Stimulated activated naive CD8-positive, alpha-beta T cell treated with anti-CD3 and anti-CD28 coated beads, Interleukin-15, amount 100 ng/mL, for 72 hours (primary cell): ENCODE measurements around the gene FRMPD1.
"Not testable (repeated sequence)": the region's sequence is repeated elsewhere in the genome, so short reads cannot be mapped to it uniquely, and the experiment has no call there.

Experiments
- ATAC-seq: fragments of 150-1000 bp; cut with Tn5 transposase; 2 replicates; pipeline ENCODE4 v1.10.0; 2021; ENCODE audit warnings: mild to moderate bottlenecking, moderate library complexity
- DNase-seq, 2 donors: peaks; one replicate each; pipeline ENCODE4 v3.0.0; 2021 to 2022
- H3K27ac Mint-ChIP-seq, 2 donors: one replicate each; pipeline ENCODE4 v1.8.0; 2022; ENCODE audit warnings: mild to moderate bottlenecking in 2 of 2, mixed read lengths in 2 of 2, moderate library complexity in 2 of 2
- H3K27me3 Mint-ChIP-seq: one replicate; pipeline ENCODE4 v1.8.0; 2022; ENCODE audit warnings: mixed read lengths
- H3K4me1 Mint-ChIP-seq: one replicate; pipeline ENCODE4 v1.8.0; 2022; ENCODE audit warnings: mild to moderate bottlenecking, mixed read lengths
- H3K4me3 Mint-ChIP-seq, 2 donors: one replicate each; pipeline ENCODE4 v1.8.0; 2022; ENCODE audit warnings: mild to moderate bottlenecking in 2 of 2, mixed read lengths in 2 of 2, moderate library complexity in 1 of 2
- H3K9me3 Mint-ChIP-seq, 2 donors: one replicate each; pipeline ENCODE4 v1.8.0; 2022; ENCODE audit warnings: mixed read lengths in 2 of 2

Gene FRMPD1

DNA sequence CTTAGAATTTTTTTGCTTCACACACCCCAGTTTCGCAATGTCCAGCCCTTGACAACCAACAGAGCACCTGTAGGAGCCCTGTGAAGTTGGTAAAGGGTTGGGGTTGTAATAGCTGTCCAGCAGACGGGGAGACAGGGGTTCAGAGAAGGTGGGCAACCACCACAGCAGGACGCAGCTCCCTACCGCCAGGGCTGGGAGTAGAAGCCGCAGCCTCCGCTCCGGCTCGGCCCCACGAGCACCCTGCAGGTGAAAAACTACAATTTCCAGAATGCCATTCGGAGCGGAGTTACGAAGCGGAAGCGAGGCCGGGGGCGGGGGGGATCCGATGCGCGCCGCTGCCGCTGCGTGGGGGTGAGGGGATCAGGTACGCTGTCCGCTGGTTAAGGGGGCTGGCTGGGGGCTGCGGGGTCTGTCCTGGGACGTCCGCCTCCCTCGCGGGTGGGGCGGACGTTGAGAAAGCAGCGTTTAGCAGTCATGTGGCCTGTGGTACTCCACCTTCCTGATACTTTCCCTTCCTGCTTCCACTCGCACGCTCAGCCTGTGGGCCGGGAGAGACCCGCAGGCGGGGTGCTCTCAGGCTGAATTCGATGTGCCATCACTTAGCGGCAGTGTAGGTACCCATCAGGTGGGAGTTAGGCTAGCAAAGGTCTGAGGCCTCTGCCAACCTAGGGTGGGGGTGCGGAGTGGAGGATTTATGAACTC lies 102.9 kb downstream of the FRMPD1 start, which contains the start of gene TRMT10B:
Gene TRMT10B (plus strand): TSS at position 317 of the 702 bp plus-strand sequence. CDS start 8,127 bp downstream, outside the sequence.
- H3K9me3 Mint-ChIP-seq, result peaks cover 0 to 3% of the 10 kb centered on the region in 2 donors
- peaks cover 32% of the 10 kb centered on the region for H3K4me1 Mint-ChIP-seq
- ATAC-seq (peak; percentile 89), DNase-seq (peak; percentile 66 to 69)
- H3K27me3 Mint-ChIP-seq, result no peaks in the 10 kb centered on the region
- peak within 1 kb of the TSS; percentile 96 to 97 for H3K27ac Mint-ChIP-seq
- H3K4me3 Mint-ChIP-seq, result peak within 1 kb of the TSS; percentile 83 to 92

DNA sequence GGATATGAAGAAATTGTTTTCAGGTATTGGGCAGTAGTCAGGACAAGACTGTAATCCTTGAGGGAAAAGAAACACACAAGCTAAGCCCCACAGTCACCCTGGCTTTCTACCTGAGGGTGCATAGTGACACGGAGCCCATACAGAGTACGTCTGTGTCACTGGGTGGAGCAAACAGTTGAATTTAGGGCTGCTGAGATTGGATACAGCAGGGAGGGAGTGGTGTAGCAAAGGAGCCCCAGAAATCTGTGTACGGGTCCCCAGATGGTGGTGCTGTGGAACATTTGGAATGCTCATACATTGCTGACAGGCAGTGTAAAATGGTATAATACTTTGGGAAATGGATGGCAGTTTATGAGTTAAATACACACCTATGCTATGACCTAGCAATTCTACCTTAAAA lies 108.0 kb downstream of the FRMPD1 start:
- DNase-seq, result no peak
- no peak overlapping the region for H3K27ac Mint-ChIP-seq
- no peak for ATAC-seq
- no peak overlapping the region for H3K4me3 Mint-ChIP-seq
- no peaks in the 10 kb centered on the region for H3K27me3 Mint-ChIP-seq
- H3K9me3 Mint-ChIP-seq, result no peaks in the 10 kb centered on the region
- peaks cover 33% of the 10 kb centered on the region for H3K4me1 Mint-ChIP-seq

DNA sequence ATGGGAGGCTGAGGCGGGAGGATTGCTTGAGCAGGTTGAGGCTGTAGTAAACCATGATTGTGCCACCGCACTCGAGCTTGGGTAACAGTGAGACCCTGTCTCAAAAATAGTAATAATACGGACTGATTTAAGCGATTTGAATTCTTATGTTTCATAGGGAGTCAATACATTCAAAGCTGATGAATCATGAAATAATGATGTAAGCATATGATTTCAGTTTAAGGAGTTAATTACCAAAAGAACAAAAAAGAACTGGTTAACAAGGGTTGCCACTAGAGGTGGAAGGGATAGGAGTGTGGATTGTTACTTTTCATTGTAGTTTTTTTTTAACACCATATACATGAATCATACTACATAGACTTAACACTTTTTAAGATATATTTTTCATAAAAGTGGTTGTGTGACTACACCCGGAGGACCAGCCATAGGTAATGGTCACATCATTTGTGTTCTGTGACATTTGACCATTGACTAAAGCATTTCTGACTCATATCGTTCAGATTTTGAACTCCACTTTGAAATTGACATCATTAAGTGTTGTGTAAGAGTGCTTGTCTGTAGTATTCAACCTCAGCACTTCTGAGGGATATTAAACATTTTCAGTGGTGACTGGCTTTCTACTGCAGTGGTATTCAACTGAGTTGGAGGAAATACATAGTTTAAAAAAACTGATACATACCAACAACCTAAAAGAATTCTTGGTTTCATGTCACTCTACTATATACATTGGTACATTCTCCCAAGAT lies 109.8 kb downstream of the FRMPD1 start:
- peak overlapping the region in 1 of 2 donors; percentile 2 for H3K27ac Mint-ChIP-seq
- DNase-seq, result no peak
- no peaks in the 10 kb centered on the region for H3K9me3 Mint-ChIP-seq
- peaks cover 17% of the 10 kb centered on the region for H3K4me1 Mint-ChIP-seq
- H3K4me3 Mint-ChIP-seq, result no peak overlapping the region
- no peak for ATAC-seq
- H3K27me3 Mint-ChIP-seq, result no peaks in the 10 kb centered on the region

DNA sequence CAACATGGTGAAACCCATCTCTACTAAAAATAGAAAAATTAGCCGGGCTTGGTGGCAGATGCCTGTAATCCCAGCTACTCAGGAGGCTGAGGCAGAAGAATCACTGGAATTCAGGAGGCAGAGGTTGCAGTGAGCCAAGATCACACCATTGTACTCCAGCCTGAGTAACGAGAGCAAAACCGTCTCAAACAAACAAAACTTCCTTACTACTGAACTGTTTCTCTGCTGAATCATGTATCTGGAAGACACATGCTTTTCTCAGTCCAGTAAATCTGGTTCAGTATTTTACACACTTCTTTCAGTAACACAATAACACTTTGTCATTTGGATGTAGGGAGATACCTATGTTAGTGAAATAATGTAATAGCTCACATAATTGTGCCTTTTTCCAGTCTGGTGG lies 110.8 kb downstream of the FRMPD1 start:
- H3K4me1 Mint-ChIP-seq, result peaks cover 9% of the 10 kb centered on the region
- no peak for ATAC-seq
- no peaks in the 10 kb centered on the region for H3K9me3 Mint-ChIP-seq
- no peak overlapping the region for H3K4me3 Mint-ChIP-seq
- H3K27me3 Mint-ChIP-seq, result no peaks in the 10 kb centered on the region
- no peak for DNase-seq
- no peak overlapping the region for H3K27ac Mint-ChIP-seq

DNA sequence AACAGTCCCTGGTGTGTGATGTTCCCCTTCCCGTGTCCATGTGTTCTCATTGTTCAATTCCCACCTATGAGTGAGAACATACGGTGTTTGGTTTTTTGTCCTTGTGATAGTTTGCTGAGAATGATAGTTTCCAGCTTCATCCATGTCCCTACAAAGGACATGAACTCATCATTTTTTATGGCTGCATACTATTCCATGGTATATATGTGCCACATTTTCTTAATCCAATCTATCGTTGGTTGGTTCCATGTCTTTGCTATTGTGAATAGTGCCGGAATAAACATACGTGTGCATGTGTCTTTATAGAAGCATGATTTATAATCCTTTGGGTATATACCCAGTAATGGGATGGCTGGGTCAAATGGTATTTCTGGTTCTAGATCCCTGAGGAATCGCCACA lies 114.5 kb downstream of the FRMPD1 start:
- not testable (repeated sequence) for H3K4me1 Mint-ChIP-seq, H3K4me3 Mint-ChIP-seq, H3K27me3 Mint-ChIP-seq, H3K9me3 Mint-ChIP-seq, DNase-seq, ATAC-seq, H3K27ac Mint-ChIP-seq

DNA sequence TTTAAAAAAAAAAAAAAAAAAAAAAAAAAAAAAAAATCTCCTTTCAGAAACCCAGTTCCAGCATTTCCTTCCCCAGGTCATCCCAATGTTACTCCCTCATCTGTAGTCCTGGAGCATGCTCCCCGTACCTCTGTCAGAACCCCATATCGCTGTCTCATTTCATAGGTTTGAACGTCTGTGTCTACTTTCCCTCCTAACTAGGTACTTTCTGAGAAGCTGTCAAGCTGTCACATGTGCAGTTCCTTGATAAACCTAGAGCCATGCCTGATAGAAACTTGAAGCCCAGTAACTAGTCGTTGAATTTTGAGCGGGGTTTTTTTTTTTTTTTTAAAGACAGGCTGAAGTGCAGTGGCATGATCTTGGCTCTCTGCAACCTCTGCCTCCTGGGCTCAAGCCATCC lies 118.6 kb downstream of the FRMPD1 start:
- Mint-ChIP-seq H3K4me3 (no peak overlapping the region), H3K27ac (no peak overlapping the region), H3K27me3 (no peaks in the 10 kb centered on the region), H3K9me3 (no peaks in the 10 kb centered on the region), H3K4me1 (no peaks in the 10 kb centered on the region)
- ATAC-seq, result no peak
- DNase-seq, result no peak

DNA sequence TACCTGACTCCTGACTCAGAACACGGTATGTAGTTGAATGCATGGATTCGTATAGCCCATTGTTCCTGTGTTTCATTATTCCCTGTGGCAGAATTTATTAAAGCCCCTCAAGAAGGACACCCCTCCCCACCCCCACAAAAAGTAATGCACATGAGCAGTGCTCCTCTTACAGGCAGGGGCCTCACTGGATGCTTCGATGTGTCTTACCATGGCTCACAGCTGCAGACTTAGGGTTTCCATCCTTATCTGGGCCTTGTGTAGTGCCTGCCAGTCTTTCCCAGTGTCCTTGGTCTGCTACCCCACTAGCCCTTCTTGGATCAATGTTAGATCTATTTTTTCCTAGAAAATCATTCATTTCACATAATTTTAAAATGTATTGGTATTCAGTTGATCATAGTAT lies 119.2 kb downstream of the FRMPD1 start:
- H3K4me1 Mint-ChIP-seq, result no peaks in the 10 kb centered on the region
- ATAC-seq (no peak), DNase-seq (no peak)
- no peaks in the 10 kb centered on the region for H3K27me3 Mint-ChIP-seq
- no peak overlapping the region for H3K27ac Mint-ChIP-seq
- no peaks in the 10 kb centered on the region for H3K9me3 Mint-ChIP-seq
- H3K4me3 Mint-ChIP-seq, result no peak overlapping the region

DNA sequence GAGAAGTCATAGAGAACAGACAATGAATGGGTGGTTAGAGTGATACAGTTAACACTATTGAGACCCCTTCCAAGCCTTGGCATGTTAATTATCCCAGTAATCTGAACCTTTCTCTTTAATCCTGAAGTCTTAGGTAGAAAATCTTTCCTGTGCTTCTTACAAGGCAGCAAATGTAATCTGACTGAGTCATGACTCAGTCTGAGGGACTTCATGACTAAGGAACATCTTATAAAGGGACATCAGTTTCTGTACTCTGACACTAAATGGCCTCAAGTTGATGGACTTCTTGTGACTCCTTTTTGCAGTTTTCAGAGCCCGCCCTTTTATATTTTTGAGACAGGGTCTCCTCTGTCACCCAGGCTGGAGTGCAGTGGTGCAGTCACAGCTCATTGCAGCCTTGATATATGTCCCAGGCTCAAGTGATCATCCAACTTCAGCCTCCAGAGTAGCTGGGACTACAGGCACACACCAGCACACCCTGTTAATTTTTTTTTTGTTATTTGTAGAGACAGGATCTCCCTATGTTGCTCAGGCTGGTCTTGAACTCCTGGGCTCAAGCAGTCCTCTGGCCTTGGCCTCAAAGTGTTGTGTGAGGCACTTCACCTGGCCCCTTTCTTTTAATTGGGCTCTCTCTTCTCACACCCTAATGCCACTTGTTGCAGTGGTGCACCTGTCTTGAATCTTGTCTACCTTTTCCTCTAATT lies 124.6 kb downstream of the FRMPD1 start:
- Mint-ChIP-seq H3K9me3 (no peaks in the 10 kb centered on the region), H3K27me3 (no peaks in the 10 kb centered on the region), H3K27ac (peak overlapping the region; percentile 20 to 55), H3K4me1 (peaks cover 4% of the 10 kb centered on the region), H3K4me3 (no peak overlapping the region)
- DNase-seq, result no peak
- ATAC-seq, result no peak

DNA sequence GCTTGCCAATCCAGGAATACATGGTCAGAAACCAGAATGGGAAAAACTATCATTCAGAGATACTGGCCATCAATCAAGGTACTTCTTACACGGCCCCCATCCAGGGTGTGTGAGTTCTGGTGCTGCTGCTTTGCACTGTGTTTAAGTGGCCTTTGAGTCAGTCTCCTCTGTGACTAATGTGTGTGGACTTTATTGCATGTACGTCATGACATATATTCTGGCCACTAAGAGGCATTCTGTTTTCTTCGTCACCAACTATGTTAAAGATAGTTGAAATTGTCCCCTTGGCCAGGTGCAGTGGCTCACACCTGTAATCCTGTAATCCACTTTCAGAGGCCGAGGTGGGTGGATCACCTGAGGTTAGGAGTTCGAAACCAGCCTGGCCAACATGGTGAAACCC lies 125.6 kb downstream of the FRMPD1 start:
- DNase-seq (no peak), ATAC-seq (no peak)
- H3K27me3 Mint-ChIP-seq, result no peaks in the 10 kb centered on the region
- peaks cover 7% of the 10 kb centered on the region for H3K4me1 Mint-ChIP-seq
- H3K27ac Mint-ChIP-seq, result no peak overlapping the region
- H3K9me3 Mint-ChIP-seq, result no peaks in the 10 kb centered on the region
- no peak overlapping the region for H3K4me3 Mint-ChIP-seq

DNA sequence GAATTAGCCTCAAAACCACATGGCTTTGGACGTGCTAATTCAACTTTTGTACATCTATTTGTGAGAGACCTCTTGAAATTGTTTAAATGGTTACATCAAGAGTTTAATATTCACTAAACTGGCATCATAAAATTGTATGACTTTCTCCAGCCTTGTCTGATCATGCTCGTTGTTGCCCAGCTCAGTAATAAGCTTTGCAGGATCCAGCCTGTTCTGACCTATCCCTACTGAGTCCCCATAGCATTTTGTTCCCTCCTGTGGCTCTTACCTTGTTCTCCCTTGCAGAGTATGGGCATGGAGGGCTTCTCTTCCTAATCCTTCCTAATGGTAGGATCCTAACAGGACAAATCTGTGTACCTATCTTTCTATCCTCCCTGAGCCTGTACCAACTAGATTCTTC lies 127.8 kb downstream of the FRMPD1 start:
- H3K4me1 Mint-ChIP-seq, result peaks cover 28% of the 10 kb centered on the region
- DNase-seq (no peak), ATAC-seq (no peak)
- H3K9me3 Mint-ChIP-seq, result no peaks in the 10 kb centered on the region
- no peaks in the 10 kb centered on the region for H3K27me3 Mint-ChIP-seq
- no peak overlapping the region for H3K4me3 Mint-ChIP-seq
- H3K27ac Mint-ChIP-seq, result no peak overlapping the region

DNA sequence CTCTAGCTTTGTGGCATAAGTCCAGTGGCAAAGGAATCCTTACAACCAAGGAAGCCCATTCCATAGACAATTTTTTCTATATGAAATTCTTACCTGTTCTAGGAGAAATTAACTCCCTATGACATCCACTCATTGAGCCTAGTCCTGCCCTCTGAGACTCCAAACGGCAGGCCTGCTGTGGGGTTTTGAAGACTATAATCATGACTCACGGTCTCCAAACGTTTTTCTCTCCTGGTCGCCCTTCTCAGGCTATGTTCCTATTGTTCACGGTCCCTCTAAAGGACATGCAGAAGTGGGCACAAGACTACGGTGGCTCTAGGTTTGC lies 133.5 kb downstream of the FRMPD1 start:
- H3K27ac Mint-ChIP-seq, result peak overlapping the region; percentile 99 to 100
- peak overlapping the region; percentile 97 to 99 for H3K4me3 Mint-ChIP-seq
- ATAC-seq (peak; percentile 8), DNase-seq (no peak)
- no peaks in the 10 kb centered on the region for H3K9me3 Mint-ChIP-seq
- no peaks in the 10 kb centered on the region for H3K27me3 Mint-ChIP-seq
- H3K4me1 Mint-ChIP-seq, result peaks cover 52% of the 10 kb centered on the region

DNA sequence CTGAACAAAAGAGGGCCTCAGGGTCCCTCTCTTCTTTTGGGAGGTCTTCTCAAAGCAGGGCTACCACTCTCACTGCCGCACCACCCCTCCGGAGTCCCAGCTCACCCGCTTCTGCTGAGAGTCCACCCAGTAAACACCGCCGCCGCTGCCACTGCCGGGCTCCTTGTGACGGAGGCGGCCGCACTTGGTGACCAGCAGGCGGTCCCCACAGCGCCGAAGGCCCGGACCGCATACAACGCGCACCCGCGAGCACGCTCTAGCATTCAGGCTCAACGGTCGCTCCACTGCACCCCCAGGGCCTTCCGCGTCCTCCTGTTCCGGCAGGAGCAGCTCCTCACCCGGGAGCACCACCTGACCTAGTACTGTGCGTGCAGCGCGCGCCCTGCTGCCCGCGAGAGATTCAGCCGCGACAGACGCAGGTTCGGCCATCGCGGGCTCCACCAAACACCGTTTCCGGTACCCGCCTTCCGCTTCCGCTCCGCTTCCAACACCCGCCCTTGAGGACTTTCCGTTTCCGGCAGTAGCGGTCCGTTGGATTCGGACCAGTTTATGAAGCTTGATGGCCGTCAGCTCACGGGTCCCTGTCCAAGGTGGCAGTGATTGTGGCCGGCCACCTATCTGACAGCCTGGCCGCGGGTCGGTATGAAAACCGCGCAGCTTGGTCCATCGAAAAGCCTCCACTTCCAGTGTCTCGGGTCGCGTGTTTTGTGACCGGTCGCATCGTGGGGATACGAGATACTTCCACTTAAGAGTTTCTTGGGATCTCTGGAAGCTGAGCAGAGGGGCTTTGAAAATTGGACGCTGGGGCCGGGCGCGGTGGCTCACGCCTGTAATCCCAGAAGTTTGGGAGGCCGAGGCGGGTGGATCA lies 134.1 kb downstream of the FRMPD1 start, which contains the start of gene EXOSC3:
Gene EXOSC3 (minus strand): TSS at position 449 of the 868 bp plus-strand sequence. CDS start 20 bp downstream, at position 429.
- no peaks in the 10 kb centered on the region for H3K27me3 Mint-ChIP-seq
- peak; percentile 93 for ATAC-seq
- peak; percentile 82 to 88 for DNase-seq
- peak within 1 kb of the TSS; percentile 99 to 100 for H3K27ac Mint-ChIP-seq
- peak within 1 kb of the TSS; percentile 97 to 99 for H3K4me3 Mint-ChIP-seq
- H3K4me1 Mint-ChIP-seq, result peaks cover 49% of the 10 kb centered on the region
- no peaks in the 10 kb centered on the region for H3K9me3 Mint-ChIP-seq

DNA sequence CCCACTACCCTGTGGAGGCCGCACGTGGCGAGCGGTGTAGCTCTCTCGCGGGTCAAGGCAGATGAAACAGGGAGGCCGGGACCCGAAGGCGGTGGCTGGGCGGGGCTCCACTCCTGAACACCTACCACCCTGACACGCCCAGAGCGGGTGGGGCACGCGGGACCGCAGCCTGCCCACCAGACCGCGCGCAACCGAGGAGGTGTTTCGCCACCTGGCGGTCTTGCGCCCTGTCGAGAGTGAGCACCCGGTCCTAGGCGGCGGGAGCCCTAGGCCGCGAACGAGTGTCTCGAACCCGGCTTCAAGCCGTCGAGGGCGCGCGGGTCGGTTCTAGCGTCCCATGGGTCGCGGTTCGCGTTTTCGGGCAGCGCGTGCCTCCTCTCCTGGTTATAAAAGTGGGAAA lies 136.3 kb downstream of the FRMPD1 start:
- no peak for DNase-seq
- peaks cover 38% of the 10 kb centered on the region for H3K4me1 Mint-ChIP-seq
- H3K9me3 Mint-ChIP-seq, result peaks cover 0 to 7% of the 10 kb centered on the region in 2 donors
- H3K27me3 Mint-ChIP-seq, result no peaks in the 10 kb centered on the region
- H3K4me3 Mint-ChIP-seq, result no peak overlapping the region
- ATAC-seq, result no peak
- H3K27ac Mint-ChIP-seq, result no peak overlapping the region

DNA sequence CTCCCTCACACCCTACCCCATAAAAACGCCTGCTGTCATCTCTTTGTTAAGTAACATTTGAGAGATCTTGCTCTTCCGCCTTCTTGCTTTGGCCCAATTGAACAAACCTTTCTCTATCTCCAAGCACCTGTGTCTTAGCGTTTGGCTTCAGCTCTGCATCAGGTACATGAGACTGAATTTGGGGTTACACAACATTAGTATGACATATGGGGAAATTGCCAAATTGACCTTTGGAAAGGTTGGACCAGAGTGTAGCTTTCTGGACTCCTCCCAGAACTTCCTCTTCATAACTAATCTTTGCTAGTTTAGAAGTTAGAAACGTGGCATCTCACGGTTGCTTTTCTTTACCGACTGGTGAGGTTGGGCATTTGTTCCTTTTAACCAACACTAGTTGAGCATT lies 137.6 kb downstream of the FRMPD1 start:
- Mint-ChIP-seq H3K27ac (no peak overlapping the region), H3K27me3 (no peaks in the 10 kb centered on the region), H3K4me3 (no peak overlapping the region), H3K9me3 (peaks cover 0 to 7% of the 10 kb centered on the region in 2 donors), H3K4me1 (peaks cover 25% of the 10 kb centered on the region)
- no peak for DNase-seq
- ATAC-seq, result no peak

DNA sequence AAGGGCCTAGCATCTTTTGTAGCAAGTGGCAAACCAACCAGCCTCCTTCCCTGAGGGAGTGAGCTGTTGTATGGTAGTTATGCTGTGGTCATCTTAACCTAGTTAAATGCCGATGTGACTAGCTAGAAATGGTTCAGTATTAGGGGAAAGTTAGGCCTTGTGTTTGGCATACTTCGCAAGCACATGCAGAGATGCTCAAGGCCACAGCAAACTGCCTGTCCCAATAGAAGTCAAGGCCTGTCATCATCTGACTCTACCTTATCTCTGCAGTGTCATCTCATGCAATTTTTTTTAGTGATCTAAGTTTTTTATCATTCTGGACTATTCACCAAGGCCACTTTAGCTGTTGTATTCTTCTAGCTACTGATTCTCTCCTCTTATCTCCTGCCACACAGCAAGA lies 139.3 kb downstream of the FRMPD1 start:
- ATAC-seq, result no peak
- Mint-ChIP-seq H3K4me1 (peaks cover 9% of the 10 kb centered on the region), H3K27ac (no peak overlapping the region), H3K27me3 (no peaks in the 10 kb centered on the region), H3K4me3 (no peak overlapping the region), H3K9me3 (peaks cover 0 to 7% of the 10 kb centered on the region in 2 donors)
- no peak for DNase-seq
